RWPE1 (cell line): ENCODE data around the gene SLC6A12.

ENCODE experiments used
- CTCF ChIA-PET: fragments of 350-600 bp; sonication (Branson Sonifier 250); formaldehyde crosslinking; extraction: SDS; loops from one replicate; lab custom pipeline; 2021; lab: Yijun Ruan, JAX
- POLR2A ChIA-PET: fragments of 400-600 bp; formaldehyde crosslinking; extraction: SDS; loops from one replicate; lab custom pipeline; 2020; ENCODE audit warnings: antibody characterized with exemption; ENCODE audit not compliant: low non-redundant PET; lab: Yijun Ruan, JAX
- DNase-seq: peaks from one replicate; pipeline ENCODE4 v3.0.0; 2012; ENCODE audit warnings: low spot score
- H3K27ac ChIP-seq: fragments of 450-650 bp; 2 replicates; pipeline ENCODE4 v1.5.1; 2017
- CTCF ChIP-seq: fragments of 450-650 bp; conservative IDR thresholded peaks from 2 replicates; pipeline ENCODE4 v1.5.1; 2017; ENCODE audit warnings: low read depth, mild to moderate bottlenecking

SLC6A12 gene

GRCh38 chr12:179885-180284, 34.1 kb downstream of the SLC6A12 start:
- H3K27ac ChIP-seq: no peak overlapping the region
- CTCF ChIA-PET: interaction anchor here (1.2 kb wide), 1 partner anchor 9 kb away, joined by 5 read pairs; no protein-coding TSS in a partner anchor
- POLR2A ChIA-PET: no interaction called here
- no peak for TF ChIP-seq CTCF
- DNase-seq: no peak

GRCh38 chr12:179131-179884, 34.6 kb downstream of the SLC6A12 start:
- ChIA-PET POLR2A (no interaction called here), CTCF (interaction anchor here (1.2 kb wide), 1 partner anchor 9 kb away, joined by 5 read pairs; no protein-coding TSS in a partner anchor)
- no peak overlapping the region for H3K27ac ChIP-seq
- DNase-seq: no peak
- TF ChIP-seq CTCF: no peak

- no peak for DNase-seq
- H3K27ac ChIP-seq: no peak overlapping the region
- ChIA-PET CTCF (interaction anchor here (1.2 kb wide), 1 partner anchor 10 kb away, joined by 5 read pairs; no protein-coding TSS in a partner anchor), POLR2A (no interaction called here)
- TF ChIP-seq CTCF: no peak
Observed at GRCh38 chr12:178829-179109, 35.2 kb downstream of the SLC6A12 start.

- DNase-seq: no peak
- ChIA-PET CTCF (no interaction called here), POLR2A (no interaction called here)
- no peak for TF ChIP-seq CTCF
- H3K27ac ChIP-seq: no peak overlapping the region
Observed at GRCh38 chr12:177980-178828, 35.8 kb downstream of the SLC6A12 start.

GRCh38 chr12:177336-177979, 36.5 kb downstream of the SLC6A12 start:
- CTCF ChIA-PET: interaction anchor here (0.5 kb wide), 1 partner anchor 506 kb away, joined by 3 read pairs; no protein-coding TSS in a partner anchor
- TF ChIP-seq CTCF: no peak
- POLR2A ChIA-PET: no interaction called here
- H3K27ac ChIP-seq: no peak overlapping the region
- no peak for DNase-seq
